ENCODE results near the gene BCL3. TPM values are rescaled to one million over a fixed set of nuclear protein-coding genes. Genes with fewer than 3 reads are reported as not detected.

Gene BCL3
- total RNA-seq, 1 donor from 2014 or later: 1.9 TPM

- Mint-ChIP-seq H3K27ac (ENCODE audit: unreplicated experiment) (no peak overlapping the region), H3K4me3 (ENCODE audit: unreplicated experiment) (no peak overlapping the region), H3K36me3 (ENCODE audit: low read depth, unreplicated experiment) (no peaks in the 10 kb centered on the region), H3K9me3 (ENCODE audit: unreplicated experiment) (no peaks in the 10 kb centered on the region), H3K27me3 (ENCODE audit: unreplicated experiment) (peaks cover 7% of the 10 kb centered on the region), H3K4me1 (ENCODE audit: unreplicated experiment) (no peaks in the 10 kb centered on the region)
- no peak for DNase-seq (ENCODE audit: low spot score)
- no peak for TF ChIP-seq CTCF (IDR thresholded peaks at IDR 0.05; ENCODE audit: unreplicated experiment)
These were observed 45.0 kb upstream of the BCL3 start for GRCh38 chr19:44703336-44704078.

- no peaks in the 10 kb centered on the region for H3K36me3 Mint-ChIP-seq (ENCODE audit: low read depth, unreplicated experiment)
- H3K27me3 Mint-ChIP-seq (ENCODE audit: unreplicated experiment): peaks cover 7% of the 10 kb centered on the region
- no peak for DNase-seq (ENCODE audit: low spot score)
- no peak for TF ChIP-seq CTCF (IDR thresholded peaks at IDR 0.05; ENCODE audit: unreplicated experiment)
- no peak overlapping the region for H3K4me3 Mint-ChIP-seq (ENCODE audit: unreplicated experiment)
- H3K9me3 Mint-ChIP-seq (ENCODE audit: unreplicated experiment): no peaks in the 10 kb centered on the region
- no peak overlapping the region for H3K27ac Mint-ChIP-seq (ENCODE audit: unreplicated experiment)
- no peaks in the 10 kb centered on the region for H3K4me1 Mint-ChIP-seq (ENCODE audit: unreplicated experiment)
These were observed 43.5 kb upstream of the BCL3 start for GRCh38 chr19:44704982-44705381.

- H3K9me3 Mint-ChIP-seq (ENCODE audit: unreplicated experiment): no peaks in the 10 kb centered on the region
- no peak for DNase-seq (ENCODE audit: low spot score)
- TF ChIP-seq CTCF (IDR thresholded peaks at IDR 0.05; ENCODE audit: unreplicated experiment): no peak
- H3K27ac Mint-ChIP-seq (ENCODE audit: unreplicated experiment): no peak overlapping the region
- no peaks in the 10 kb centered on the region for H3K36me3 Mint-ChIP-seq (ENCODE audit: low read depth, unreplicated experiment)
- peaks cover 7% of the 10 kb centered on the region for H3K27me3 Mint-ChIP-seq (ENCODE audit: unreplicated experiment)
- H3K4me1 Mint-ChIP-seq (ENCODE audit: unreplicated experiment): peaks cover 2% of the 10 kb centered on the region
- no peak overlapping the region for H3K4me3 Mint-ChIP-seq (ENCODE audit: unreplicated experiment)
These were observed 43.0 kb upstream of the BCL3 start for GRCh38 chr19:44705502-44706010.

GRCh38 chr19:44706506-44707236 is 41.8 kb upstream of the BCL3 start:
- Mint-ChIP-seq H3K4me1 (ENCODE audit: unreplicated experiment) (peaks cover 9% of the 10 kb centered on the region), H3K36me3 (ENCODE audit: low read depth, unreplicated experiment) (no peaks in the 10 kb centered on the region), H3K27ac (ENCODE audit: unreplicated experiment) (no peak overlapping the region), H3K9me3 (ENCODE audit: unreplicated experiment) (no peaks in the 10 kb centered on the region), H3K4me3 (ENCODE audit: unreplicated experiment) (no peak overlapping the region), H3K27me3 (ENCODE audit: unreplicated experiment) (peaks cover 7% of the 10 kb centered on the region)
- no peak for DNase-seq (ENCODE audit: low spot score)
- no peak for TF ChIP-seq CTCF (IDR thresholded peaks at IDR 0.05; ENCODE audit: unreplicated experiment)

GRCh38 chr19:44707794-44708193 is 40.7 kb upstream of the BCL3 start:
- Mint-ChIP-seq H3K9me3 (ENCODE audit: unreplicated experiment) (no peaks in the 10 kb centered on the region), H3K36me3 (ENCODE audit: low read depth, unreplicated experiment) (no peaks in the 10 kb centered on the region), H3K27ac (ENCODE audit: unreplicated experiment) (no peak overlapping the region), H3K27me3 (ENCODE audit: unreplicated experiment) (peaks cover 5% of the 10 kb centered on the region), H3K4me3 (ENCODE audit: unreplicated experiment) (no peak overlapping the region), H3K4me1 (ENCODE audit: unreplicated experiment) (peaks cover 9% of the 10 kb centered on the region)
- no peak for DNase-seq (ENCODE audit: low spot score)
- TF ChIP-seq CTCF (IDR thresholded peaks at IDR 0.05; ENCODE audit: unreplicated experiment): no peak

Data from endothelial cell (in vitro differentiated cells).